Measurements from ENCODE around the gene FHIT. TPM values are rescaled to one million over a fixed set of nuclear protein-coding genes. Genes with fewer than 3 reads are reported as not detected.

Gene FHIT
- total RNA-seq, 1 donor from 2014 or later: 5.7 TPM

DNA sequence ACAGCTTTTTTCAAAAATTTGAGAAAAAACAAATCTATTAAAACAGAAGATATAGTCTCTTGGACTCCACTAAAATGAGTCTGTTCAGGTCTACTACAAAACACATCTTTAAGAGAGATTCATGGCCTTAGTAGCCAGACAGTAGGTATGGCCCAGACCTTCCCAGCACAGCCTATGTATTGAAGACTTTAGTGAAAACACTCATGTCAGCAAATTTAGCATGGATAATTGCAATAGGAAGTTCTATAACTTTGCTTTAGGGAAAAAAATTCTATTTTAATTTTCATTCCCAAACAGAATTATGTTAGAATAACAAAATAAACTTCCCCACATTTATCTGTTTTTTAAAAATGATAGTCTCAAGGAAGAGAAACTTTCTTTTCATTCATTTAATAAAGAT lies 976.6 kb downstream of the FHIT start:
- Histone ChIP-seq H3K27me3 (no peaks in the 10 kb centered on the region), H3K27ac (no peak overlapping the region), H2AFZ (replicated peaks) (no peak overlapping the region), H3K79me2 (ENCODE audit: low read depth) (no peaks in the 10 kb centered on the region), H3K4me3 (no peak overlapping the region), H3K9ac (no peak overlapping the region), H3K4me2 (no peak overlapping the region), H3K9me3 (ENCODE audit: low read depth) (no peaks in the 10 kb centered on the region), H3K4me1 (peaks cover 11% of the 10 kb centered on the region), H3F3A (ENCODE audit: low read depth) (no peaks in the 10 kb centered on the region), H4K20me1 (ENCODE audit: low read depth) (no peaks in the 10 kb centered on the region), H3K36me3 (no peaks in the 10 kb centered on the region)
- no peak overlapping the region for H3K4me3 Mint-ChIP-seq
- peaks cover 2% of the 10 kb centered on the region for H3K9me3 Mint-ChIP-seq
- no peak for DNase-seq (ENCODE audit: low spot score)
- TF ChIP-seq EZH2 (IDR thresholded peaks at IDR 0.05) (no peak), EZH2phosphoT487 (IDR thresholded peaks at IDR 0.05) (no peak)
- TF ChIP-seq, protein P1, sequence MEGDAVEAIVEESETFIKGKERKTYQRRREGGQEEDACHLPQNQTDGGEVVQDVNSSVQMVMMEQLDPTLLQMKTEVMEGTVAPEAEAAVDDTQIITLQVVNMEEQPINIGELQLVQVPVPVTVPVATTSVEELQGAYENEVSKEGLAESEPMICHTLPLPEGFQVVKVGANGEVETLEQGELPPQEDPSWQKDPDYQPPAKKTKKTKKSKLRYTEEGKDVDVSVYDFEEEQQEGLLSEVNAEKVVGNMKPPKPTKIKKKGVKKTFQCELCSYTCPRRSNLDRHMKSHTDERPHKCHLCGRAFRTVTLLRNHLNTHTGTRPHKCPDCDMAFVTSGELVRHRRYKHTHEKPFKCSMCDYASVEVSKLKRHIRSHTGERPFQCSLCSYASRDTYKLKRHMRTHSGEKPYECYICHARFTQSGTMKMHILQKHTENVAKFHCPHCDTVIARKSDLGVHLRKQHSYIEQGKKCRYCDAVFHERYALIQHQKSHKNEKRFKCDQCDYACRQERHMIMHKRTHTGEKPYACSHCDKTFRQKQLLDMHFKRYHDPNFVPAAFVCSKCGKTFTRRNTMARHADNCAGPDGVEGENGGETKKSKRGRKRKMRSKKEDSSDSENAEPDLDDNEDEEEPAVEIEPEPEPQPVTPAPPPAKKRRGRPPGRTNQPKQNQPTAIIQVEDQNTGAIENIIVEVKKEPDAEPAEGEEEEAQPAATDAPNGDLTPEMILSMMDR (IDR thresholded peaks at IDR 0.05): no peak
- H3K36me3 Mint-ChIP-seq: no peaks in the 10 kb centered on the region
- H3K4me1 Mint-ChIP-seq: no peaks in the 10 kb centered on the region
- H3K27me3 Mint-ChIP-seq (ENCODE audit: insufficient read depth, low read depth): no peaks in the 10 kb centered on the region
- H3K27ac Mint-ChIP-seq: no peak overlapping the region

DNA sequence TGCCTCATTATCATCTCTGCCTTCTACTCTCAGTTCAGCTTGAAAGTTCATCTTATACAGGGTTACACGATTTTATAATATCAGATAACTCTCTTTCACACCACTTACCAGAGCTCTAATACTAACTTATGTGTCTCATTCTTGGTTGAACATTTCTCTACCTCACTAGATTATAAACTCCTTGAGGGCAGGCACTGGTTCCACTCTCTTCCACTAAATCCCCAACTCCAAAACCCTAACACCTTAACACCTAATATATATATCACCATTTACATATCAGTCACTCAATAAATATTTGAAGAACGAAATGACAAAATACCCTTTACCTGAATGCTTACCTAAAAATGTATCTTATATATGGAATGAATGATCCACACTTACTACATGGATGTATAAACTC lies 977.2 kb downstream of the FHIT start:
- no peaks in the 10 kb centered on the region for H3F3A ChIP-seq (ENCODE audit: low read depth)
- H3K27ac ChIP-seq: no peak overlapping the region
- H2AFZ ChIP-seq (replicated peaks): no peak overlapping the region
- no peaks in the 10 kb centered on the region for H3K79me2 ChIP-seq (ENCODE audit: low read depth)
- H3K9me3 Mint-ChIP-seq: peaks cover 2% of the 10 kb centered on the region
- peaks cover 11% of the 10 kb centered on the region for H3K4me1 ChIP-seq
- no peak overlapping the region for H3K27ac Mint-ChIP-seq
- no peaks in the 10 kb centered on the region for H3K36me3 Mint-ChIP-seq
- H3K4me1 Mint-ChIP-seq: no peaks in the 10 kb centered on the region
- H3K4me2 ChIP-seq: no peak overlapping the region
- no peak overlapping the region for H3K4me3 Mint-ChIP-seq
- H3K27me3 ChIP-seq: no peaks in the 10 kb centered on the region
- no peak overlapping the region for H3K9ac ChIP-seq
- no peaks in the 10 kb centered on the region for H4K20me1 ChIP-seq (ENCODE audit: low read depth)
- no peaks in the 10 kb centered on the region for H3K27me3 Mint-ChIP-seq (ENCODE audit: insufficient read depth, low read depth)
- TF ChIP-seq EZH2phosphoT487 (IDR thresholded peaks at IDR 0.05) (no peak), EZH2 (IDR thresholded peaks at IDR 0.05) (no peak)
- TF ChIP-seq, protein P1 (IDR thresholded peaks at IDR 0.05): no peak
- no peaks in the 10 kb centered on the region for H3K9me3 ChIP-seq (ENCODE audit: low read depth)
- DNase-seq (ENCODE audit: low spot score): no peak
- H3K4me3 ChIP-seq: no peak overlapping the region
- H3K36me3 ChIP-seq: no peaks in the 10 kb centered on the region

DNA sequence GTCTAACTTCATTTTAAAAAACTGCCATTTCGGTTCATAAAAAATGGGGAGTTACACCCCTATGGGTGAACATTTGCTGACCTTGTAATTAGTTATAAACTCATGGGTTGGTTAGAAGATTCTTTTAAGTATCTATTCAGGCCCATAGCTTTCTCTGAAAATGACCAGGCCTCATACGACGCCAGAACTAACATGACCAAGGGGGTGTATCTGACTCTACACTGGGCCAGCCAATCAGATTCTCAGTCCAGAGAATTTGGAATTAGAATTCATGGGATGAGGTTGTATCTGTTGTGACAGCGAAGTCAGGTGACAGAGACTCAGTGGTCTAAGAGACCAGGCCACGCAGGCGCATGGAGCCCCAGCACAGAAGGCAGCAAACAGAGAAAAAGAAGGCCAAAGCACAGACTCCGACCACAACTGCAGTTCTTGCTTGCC lies 981.4 kb downstream of the FHIT start:
- H3K27me3 Mint-ChIP-seq (ENCODE audit: insufficient read depth, low read depth): no peaks in the 10 kb centered on the region
- H3K36me3 Mint-ChIP-seq: no peaks in the 10 kb centered on the region
- Histone ChIP-seq H3F3A (ENCODE audit: low read depth) (no peaks in the 10 kb centered on the region), H3K9me3 (ENCODE audit: low read depth) (no peaks in the 10 kb centered on the region), H3K4me1 (no peaks in the 10 kb centered on the region), H3K27ac (no peak overlapping the region), H2AFZ (replicated peaks) (no peak overlapping the region), H3K79me2 (ENCODE audit: low read depth) (no peaks in the 10 kb centered on the region), H3K4me2 (no peak overlapping the region), H3K36me3 (no peaks in the 10 kb centered on the region), H3K27me3 (no peaks in the 10 kb centered on the region), H4K20me1 (ENCODE audit: low read depth) (no peaks in the 10 kb centered on the region), H3K9ac (no peak overlapping the region), H3K4me3 (no peak overlapping the region)
- H3K9me3 Mint-ChIP-seq: peaks cover 2% of the 10 kb centered on the region
- H3K27ac Mint-ChIP-seq: no peak overlapping the region
- TF ChIP-seq EZH2 (IDR thresholded peaks at IDR 0.05) (no peak), EZH2phosphoT487 (IDR thresholded peaks at IDR 0.05) (no peak)
- TF ChIP-seq, protein P1 (IDR thresholded peaks at IDR 0.05): no peak
- DNase-seq (ENCODE audit: low spot score): no peak
- H3K4me3 Mint-ChIP-seq: no peak overlapping the region
- H3K4me1 Mint-ChIP-seq: no peaks in the 10 kb centered on the region

Measured in neural progenitor cell (in vitro differentiated cells).